DMS53 treated with DMSO at 0.1 percent for 48 hours (cell line): ENCODE measurements around the gene ZFHX2.

ENCODE experiments used
- DNase-seq: peaks from one replicate; lab custom pipeline; 2025; ENCODE audit not compliant: unreplicated experiment; lab: John Stamatoyannopoulos, UW

The ZFHX2 gene

DNA sequence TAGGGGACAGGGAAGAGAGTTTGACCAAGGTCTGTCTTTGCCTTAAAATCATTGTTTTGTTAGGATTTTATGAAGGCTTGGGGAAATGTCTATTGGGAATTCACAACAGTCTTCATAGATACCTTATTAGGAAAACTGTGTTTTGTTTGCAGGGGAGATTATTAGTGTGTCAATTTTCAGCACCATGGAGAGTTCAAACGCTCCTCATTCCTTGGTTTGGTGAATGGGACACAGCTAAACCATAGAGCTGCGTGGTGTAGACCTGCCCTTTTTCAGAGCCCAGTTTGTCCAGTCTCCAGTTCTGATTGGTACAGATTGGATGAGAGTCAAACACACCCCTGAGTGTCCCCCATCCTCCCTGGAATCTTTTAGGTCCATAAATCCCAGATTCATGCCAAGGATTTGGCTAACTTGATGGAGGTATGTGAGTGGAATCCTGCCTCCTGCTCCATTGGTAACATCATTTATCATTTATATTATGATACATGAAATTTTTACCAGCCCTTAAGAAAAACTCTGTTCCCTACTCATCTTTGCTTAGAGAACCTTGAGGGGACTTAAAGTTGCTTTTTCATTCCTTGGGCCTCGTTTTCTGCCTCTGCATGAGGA lies 70.1 kb downstream of the ZFHX2 start:
- DNase-seq: no peak

DNA sequence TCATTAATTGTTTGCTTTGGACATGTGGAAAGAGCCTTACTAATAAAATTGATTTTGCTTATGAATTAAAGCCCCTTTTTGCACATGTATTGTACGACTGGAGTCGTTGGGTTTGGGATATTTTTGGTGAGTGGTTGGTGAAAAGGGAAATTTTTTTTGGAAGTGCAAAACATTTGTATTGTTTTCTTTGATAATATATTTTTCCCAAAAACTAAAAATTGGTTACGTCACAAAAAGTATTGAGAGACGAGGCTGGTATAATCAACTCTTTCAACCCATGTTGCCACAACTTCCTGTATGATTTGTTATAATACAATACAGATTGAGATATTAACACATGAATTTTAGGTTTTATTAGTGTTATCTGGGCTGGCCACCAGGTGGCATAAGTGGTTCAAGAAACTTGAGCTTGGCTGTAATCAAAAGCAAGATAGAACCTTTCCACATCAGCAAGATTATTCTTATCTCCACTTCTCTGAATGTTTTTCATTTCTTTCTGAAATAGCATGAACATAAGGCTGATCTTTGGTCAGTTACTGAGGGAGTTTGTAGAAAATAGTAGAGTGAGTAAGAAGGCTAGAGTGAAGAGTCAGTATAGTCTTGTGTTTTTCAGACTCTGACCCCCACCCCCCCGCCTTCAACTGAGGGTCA lies 73.3 kb downstream of the ZFHX2 start:
- peak; percentile 59 for DNase-seq

DNA sequence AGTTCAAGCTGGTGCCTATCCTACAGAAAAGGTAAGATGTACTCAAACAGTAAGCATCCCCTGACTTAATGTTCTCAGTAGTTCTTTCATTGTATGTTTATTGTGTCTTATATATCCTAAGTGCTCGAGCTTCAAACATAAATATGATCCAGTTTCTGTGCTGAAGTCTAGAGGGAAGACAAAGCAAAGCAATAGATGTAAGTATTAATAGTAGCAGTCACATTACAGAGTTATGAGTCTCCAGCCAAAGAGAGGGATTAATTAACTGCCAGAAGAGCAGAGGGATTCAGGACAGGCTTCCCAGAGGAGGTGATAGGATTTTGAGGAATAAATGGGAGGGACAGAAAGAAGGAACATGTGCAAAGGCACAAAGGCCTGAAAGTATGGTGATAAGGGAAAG lies 80.6 kb downstream of the ZFHX2 start:
- DNase-seq: no peak
